HuH-7.5 (cell line): ENCODE measurements around the gene HOXA5.

ENCODE experiments used
- DNase-seq: peaks from one replicate; pipeline ENCODE4 v3.0.0; 2011; ENCODE audit warnings: low spot score

The HOXA5 gene

GRCh38 chr7:27182285-27182841 is 38.9 kb upstream of the HOXA5 start:
- no peak for DNase-seq

GRCh38 chr7:27181795-27182275 is 38.4 kb upstream of the HOXA5 start:
- DNase-seq, result no peak

GRCh38 chr7:27180431-27181420 is 37.2 kb upstream of the HOXA5 start:
- DNase-seq, result no peak

- DNase-seq, result peak; percentile 95
Observed at GRCh38 chr7:27179503-27180430, 36.3 kb upstream of the HOXA5 start.

- no peak for DNase-seq
Observed at GRCh38 chr7:27179030-27179429, 35.5 kb upstream of the HOXA5 start.

GRCh38 chr7:27178366-27178765 is 34.9 kb upstream of the HOXA5 start:
- no peak for DNase-seq

- no peak for DNase-seq
Observed at GRCh38 chr7:27177795-27178320, 34.4 kb upstream of the HOXA5 start.

GRCh38 chr7:27176962-27177794 is 33.7 kb upstream of the HOXA5 start:
- DNase-seq, result no peak

GRCh38 chr7:27176524-27176845 is 33.0 kb upstream of the HOXA5 start:
- no peak for DNase-seq

- no peak for DNase-seq
Observed at GRCh38 chr7:27175626-27176523, 32.4 kb upstream of the HOXA5 start.

GRCh38 chr7:27174874-27175625 is 31.6 kb upstream of the HOXA5 start:
- no peak for DNase-seq

- no peak for DNase-seq
Observed at GRCh38 chr7:27173956-27174873, 30.7 kb upstream of the HOXA5 start, which contains the start of gene HOXA10. TSS of gene HOXA10 (minus strand) at chr7:27174320. CDS start at chr7:27174306, 14 bp downstream.

- DNase-seq, result peak; percentile 64
Observed at GRCh38 chr7:27173511-27173955, 30.1 kb upstream of the HOXA5 start.

- DNase-seq, result peak; percentile 80
Observed at GRCh38 chr7:27172823-27173510, 29.5 kb upstream of the HOXA5 start.

GRCh38 chr7:27172315-27172774 is 28.9 kb upstream of the HOXA5 start:
- DNase-seq, result no peak

- DNase-seq, result no peak
Observed at GRCh38 chr7:27171637-27172314, 28.3 kb upstream of the HOXA5 start.

GRCh38 chr7:27171325-27171636 is 27.8 kb upstream of the HOXA5 start:
- no peak for DNase-seq
